HG02943 (cell line): ENCODE data around the gene POLRMT.

ENCODE experiments used
- ATAC-seq: cut with Tn5 transposase; IDR thresholded peaks from one replicate; pipeline ENCODE4 v1.9.1; 2021; ENCODE audit warnings: mild to moderate bottlenecking, low read depth, moderate library complexity; ENCODE audit not compliant: unreplicated experiment

Gene POLRMT

DNA sequence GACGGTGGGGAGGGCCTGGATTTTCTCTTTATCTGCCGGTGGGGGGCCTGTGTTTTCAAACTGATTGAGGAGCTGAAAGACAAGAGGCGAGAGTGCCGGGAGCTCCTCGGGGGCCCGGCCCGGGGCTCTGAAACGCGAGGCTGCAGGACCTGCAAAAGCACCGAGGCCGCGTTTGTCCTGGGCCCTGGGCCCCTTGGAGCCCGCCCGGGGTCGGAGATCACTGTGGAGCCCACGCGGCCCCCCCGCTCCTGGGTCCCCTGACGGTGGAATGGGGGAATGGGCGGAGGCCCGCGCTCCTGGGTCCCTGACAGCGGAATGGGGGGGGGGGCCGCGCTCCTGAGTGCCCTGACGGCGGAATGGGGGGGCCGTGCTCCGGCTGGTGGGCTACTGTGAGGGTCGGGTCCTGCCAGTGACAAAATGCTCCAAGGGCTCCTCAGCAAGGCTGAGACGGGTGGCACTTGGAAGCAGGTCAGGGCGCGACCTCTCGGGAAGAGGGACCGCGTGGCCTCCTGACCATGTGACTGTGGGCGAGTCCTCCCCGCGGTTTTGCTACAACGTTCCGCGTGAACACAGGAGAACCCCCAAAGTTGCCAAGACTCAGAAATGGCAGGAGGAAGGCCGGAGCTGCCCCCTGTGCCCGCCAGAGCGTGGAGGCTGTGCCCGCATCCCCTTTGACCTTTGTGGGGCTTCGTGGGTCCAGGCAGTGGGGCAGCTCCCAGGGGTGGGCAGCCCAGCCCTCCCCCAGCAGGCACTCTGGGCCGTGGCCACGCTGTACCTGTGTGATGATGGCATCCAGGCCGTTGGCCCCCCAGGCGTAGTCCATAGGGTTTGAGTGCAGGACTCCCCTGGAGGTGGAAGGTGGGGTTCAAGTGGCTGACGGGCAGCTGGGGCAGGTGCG, 15.8 kb upstream of the POLRMT start:
- ATAC-seq = no peak

DNA sequence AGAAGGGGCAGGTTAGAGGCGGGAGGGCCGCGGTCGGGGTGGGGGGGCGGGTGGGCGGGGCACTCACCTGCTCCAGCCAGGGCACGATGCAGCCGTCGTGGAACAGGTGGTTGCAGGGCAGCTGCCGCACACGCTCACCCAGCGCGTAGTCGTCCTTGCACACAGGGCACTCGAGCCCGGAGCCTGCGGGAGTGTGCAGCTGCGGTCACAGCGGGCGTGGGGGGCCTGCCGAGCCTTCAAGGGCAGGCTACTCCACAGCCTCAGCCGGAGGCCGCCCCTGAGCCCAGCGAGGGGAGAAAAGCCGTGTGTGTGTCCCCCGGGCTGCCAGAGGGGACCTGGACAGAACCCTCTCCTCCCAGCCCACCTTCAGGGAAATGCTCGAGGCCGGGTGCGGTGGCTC, 15.0 kb upstream of the POLRMT start:
- ATAC-seq = no peak

DNA sequence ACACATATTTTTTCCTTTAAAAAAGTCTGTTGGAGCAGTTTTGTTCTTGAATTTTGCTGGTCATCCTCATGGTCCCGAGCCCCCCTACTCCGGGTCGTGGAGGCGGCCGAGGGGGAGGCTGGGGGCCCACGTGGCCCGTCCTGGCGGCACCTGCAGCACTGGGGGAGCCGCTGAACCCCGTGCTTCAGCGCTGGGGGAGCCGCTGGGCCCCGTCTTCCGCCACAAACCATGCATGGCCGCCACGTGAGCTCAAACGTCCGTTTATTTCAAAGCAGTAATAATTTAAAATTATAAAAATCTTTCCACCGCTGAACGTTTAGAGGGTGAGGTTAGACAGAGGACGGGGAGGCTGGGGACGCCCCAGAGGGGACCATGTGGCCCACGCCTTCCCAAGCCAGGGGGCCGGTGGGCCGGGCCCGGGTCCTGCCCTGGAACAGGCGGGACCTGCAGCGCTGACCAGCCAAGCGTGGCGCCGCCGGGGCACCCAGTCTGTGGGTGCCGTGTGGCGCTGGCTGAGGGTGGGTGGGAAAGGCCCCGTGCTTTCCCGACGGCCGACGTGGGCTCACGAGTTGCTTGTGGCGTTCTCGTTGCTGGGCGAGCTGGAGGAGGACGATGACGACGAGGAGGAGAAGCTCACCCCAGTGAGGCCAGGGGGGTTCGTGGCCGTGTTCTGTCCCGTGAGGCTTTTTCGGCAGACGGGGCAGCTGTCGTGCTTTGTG, 14.4 kb upstream of the POLRMT start:
- ATAC-seq = no peak

DNA sequence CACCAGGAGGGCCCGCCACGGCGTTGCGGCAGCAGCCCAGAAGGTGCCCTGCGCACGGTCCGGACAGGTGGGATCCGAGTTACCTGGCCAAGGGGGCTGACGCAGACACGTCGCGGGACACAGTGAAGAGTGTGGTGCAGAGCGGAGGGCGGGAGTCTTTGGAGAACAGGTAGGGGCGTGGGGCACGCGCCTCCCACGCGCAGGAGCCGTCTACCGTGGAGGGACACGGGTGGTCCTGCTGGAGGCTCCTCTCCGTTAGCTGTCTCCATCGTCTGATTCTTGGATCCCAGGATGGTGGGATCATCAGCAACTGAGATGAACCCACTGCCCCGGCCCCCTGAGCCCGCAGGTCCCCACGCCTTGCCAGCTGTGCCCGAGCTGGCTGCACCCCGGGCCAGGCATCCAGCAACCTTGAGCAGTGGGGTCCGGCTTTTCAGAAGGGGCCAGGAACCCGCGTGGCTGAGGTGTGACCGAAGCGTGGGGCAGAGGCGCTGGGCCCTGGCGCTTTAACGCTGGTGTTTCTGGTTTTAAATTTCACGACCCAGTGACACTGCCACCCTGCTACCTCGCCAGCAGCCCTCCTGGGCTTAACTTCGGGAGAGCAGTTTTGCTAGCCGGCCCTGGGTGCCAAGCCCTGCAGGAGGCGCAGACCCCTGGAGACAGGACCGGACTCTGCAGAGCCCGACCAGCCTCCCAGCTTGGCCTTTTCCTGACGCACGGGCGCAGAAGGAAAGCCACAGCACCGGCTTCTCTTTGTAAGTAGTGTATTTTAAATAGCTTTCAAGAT, 13.6 kb upstream of the POLRMT start:
- ATAC-seq = no peak

DNA sequence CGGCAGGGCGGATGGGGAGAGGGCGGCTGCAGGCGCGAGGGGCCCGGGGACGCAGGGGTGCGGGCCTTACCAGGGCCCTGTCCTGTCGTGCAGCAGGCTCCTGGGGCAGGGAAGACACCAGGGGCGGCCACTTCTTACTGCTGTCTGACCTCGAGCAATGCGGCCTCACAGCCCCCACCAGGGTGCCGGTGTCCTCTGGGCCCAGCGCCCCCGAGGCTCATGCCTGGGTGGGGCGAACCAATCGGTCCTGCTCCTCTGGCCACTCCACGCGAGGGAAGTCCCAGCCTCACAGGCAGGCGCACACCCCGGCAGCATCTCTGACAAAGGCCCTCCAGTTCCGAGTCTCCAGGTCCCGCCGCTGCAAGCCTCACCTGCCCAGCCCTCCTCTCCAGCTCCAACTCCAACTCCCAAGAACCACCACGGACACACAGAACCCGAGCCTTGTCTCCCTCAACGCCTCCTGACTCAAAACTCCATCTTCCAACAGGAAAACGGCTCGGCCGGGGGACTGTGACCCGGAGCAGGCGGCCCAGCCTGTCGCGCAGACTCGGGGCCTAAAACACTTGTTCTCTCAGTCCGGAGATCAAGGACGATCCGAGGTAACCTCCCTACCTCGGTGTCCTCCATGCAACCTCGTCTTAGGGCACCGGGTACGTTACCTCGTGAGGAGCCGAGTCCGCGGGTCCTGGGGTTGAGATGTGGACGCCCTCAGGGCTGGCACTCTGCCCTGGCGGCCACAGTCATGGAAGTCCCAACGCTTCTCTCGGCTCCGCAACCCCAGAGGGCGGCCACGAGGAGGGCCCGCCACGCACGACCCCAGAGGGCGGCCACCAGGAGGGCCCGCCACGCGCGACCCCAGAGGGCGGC, 12.8 kb upstream of the POLRMT start:
- ATAC-seq = no peak

DNA sequence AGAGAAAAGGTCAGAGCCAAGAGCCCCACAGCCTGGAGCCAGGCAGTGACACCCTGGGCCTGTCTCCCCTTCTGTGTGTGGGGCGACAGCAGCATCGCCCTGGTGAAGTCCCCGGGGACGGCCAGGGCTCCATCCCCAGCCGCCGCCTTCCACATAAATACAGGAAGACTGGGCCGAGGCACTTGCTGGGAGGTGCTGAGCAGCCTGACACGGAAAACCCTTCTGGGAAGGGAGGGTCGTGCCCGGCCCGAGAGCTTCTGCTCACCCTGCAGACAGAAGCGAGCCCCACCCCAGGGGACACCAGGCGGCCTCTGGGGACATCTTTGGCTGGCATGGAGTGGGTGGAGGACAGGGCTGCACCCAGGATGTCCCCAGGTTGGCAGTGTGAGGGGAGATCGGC, 11.5 kb upstream of the POLRMT start:
- no peak for ATAC-seq

DNA sequence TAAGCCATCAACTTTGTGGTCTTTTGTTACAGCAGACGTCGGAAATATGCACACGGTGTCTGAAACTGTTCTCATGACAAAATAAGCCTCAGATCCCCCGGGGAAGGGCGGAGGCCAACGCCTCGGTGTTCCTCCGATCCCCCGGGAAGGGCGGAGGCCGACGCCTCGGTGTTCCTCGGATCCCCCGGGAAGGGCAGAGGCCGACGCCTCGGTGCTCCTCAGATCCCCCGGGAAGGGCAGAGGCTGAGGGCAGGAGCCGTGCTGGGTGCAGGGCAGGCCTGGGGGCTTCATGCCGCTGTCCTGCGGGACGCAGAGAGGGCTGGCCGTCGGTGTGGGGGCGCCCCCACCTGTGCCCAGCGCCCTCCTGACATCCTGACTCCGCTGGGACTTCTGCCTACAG, 11.0 kb upstream of the POLRMT start:
- no peak for ATAC-seq

DNA sequence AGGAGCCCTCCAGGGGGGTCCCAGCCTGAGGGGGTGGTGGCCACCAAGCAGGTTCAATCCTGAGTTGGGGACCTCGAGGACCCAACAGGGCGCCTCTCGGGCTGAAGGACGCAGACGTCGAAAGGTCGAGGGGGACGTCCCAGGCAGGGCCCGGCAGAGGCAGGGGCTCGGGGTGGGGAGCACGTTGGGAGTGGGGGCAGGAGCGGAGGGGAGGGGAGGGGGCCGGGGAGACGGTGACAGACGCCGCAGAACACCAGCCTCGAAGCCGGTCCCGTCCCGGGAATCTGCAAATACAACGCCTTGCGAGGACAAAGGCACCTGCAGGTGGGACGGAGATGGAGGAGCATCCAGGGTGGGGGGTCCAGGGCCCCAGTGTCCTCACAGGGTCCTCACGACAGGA, 10.4 kb upstream of the POLRMT start:
- no peak for ATAC-seq

DNA sequence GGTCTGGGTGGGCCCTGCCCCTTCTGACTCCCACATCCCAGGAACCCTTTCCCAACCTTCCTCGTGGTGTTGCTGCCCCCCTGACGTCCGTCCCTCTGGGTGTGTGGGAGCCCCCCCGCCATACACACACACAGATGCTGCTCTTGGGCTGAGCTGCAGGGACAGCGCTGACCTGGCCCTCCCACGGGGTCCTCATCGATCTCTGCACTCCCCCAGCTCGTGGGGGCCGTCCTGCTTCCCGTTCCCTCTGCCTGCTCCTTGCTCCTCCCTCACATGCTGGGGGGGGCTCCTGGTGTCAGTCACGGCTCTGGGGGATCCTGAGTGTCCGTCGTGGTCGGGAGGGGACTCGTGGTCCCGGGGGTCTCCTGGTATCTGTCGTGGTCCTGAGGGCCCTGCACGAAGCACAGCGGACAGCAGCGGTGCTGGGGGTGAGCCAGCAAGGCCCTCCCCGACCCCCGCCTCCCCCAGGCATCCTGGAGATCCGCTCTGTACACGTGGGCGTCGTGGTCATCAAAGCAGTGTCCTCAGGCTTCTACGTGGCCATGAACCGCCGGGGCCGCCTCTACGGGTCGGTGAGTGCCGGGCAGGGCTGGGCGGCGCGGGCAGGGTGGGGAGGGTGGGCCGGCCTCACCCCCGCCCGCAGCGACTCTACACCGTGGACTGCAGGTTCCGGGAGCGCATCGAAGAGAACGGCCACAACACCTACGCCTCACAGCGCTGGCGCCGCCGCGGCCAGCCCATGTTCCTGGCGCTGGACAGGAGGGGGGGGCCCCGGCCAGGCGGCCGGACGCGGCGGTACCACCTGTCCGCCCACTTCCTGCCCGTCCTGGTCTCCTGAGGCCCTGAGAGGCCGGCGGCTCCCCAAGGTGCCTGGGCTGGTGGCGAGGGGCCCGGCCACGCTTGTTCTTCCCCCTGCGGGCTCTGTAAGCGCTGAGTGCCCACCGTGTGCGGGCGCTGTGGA, 9.7 kb upstream of the POLRMT start:
- ATAC-seq = no peak

DNA sequence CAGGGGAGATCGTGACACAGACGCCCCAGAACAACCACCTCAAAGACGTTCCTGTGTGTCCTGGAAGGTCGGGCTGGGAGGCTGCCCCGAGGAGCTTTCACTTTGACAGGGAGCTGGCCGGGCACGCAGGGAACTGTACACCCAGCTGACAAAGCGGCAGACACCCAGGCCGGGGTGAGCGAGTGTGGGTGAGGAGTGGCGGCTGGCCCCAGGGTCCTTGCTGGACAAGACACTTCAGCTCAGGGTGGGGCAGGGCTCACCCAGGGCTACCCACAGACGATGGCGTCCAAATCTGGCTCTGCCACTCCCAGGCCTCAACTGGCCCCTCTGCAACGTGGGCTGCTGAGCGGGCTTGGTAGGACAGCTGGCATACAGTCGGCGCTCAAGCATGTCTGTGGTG, 8.4 kb upstream of the POLRMT start:
- ATAC-seq = no peak

DNA sequence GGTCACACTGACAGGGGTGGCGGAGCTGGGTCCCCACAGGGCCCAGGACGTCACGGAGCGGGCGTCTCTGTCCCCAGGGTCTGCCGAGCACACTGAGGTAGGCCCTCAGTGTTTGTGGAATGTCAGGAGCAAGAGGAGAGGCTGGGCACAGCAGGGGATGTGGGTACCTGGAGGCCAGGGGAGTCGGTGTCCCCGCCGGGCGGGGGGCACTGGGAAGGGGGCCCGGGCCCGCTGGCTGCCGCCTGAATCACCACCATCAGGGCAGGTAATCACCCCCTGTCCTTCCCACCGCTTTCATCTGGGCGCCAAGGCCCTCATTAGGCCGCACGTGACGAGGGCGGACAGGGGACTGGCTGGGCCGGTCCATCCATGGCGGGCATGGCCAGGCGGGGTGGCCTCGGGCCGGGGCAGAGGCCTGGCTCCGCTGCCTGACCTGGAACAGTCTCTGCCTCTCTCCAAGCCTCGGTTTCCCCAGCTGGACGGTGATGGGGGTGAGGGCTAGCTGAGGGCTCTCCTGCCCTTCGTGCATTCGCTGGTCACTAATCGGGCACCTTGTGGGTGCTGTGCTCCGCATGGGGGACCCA, 7.4 kb upstream of the POLRMT start:
- ATAC-seq = no peak

DNA sequence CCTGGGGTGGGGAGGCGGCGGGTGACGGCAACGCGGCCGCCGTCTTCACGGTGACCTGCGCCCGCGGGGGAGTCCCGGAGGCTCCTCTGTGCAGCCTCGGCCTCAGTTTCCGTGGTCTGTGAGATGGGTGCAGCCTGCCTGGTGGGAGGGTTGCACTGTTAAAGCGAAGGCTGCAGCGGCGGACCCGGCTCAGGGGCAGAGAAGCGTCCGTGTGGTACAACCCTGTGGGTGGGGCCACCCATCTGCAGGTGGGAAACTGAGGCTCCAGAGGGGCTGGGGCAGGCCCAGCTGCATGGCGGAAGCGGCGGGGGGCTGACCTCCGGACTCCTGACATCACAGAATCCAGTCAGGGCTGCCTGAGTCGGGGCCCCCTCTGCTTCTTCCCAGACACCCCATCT, 6.8 kb upstream of the POLRMT start:
- ATAC-seq = peak; percentile 26

DNA sequence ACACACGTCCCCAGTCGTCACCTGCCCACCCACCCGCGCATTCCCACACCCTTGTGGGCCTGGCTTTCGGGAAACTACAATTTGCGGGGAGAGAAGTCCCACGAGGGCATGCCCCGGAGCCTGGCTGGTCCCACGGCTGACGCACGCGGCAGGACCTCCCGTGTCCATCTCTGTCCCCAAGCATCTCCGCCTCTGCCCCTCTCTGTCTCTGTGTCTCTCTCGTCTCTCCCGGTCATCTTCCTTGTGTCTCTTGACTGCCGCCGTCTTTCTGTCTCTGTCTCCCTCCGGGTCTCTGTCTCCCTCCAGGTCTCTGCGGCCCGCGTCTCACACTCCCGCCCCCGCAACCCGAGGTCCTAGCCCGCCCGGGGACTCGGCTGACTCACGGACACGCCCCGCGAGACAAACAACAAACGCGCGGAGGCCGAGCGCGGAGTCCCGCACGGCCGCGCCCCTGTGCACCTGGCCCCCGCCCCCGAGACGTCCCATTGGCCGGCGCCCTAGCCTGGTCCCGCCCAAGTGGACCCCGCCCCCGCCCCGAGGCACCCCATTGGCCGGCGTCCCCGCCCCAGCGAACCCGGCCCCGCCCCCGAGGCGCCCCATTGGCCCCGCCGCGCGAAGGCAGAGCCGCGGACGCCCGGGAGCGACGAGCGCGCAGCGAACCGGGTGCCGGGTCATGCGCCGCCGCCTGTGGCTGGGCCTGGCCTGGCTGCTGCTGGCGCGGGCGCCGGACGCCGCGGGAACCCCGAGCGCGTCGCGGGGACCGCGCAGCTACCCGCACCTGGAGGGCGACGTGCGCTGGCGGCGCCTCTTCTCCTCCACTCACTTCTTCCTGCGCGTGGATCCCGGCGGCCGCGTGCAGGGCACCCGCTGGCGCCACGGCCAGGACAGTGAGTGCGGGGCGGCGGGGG, 6.2 kb upstream of the POLRMT start, which contains the start of gene FGF22:
Gene FGF22 (plus strand): TSS at position 627 of the 908 bp plus-strand sequence. CDS start 47 bp downstream, at position 674.
- peak; percentile 61 for ATAC-seq

DNA sequence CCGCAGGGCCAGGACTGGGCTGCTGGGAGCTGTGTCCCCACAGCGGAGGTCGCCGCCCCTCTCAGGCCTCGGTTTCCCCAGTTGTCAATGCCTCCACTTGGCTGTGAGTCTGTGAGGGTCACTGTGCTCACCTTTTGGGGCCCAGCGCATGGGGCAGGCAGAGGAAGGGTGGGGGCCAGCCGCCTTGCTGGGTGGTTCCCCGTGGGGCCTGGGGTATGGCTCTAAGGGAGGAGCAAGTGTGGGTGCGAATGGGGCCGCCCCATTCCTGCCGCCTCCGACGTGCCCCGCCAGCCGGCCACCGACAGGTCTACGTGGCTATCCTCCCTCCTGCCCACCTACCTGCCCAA, 5.5 kb upstream of the POLRMT start:
- no peak for ATAC-seq

DNA sequence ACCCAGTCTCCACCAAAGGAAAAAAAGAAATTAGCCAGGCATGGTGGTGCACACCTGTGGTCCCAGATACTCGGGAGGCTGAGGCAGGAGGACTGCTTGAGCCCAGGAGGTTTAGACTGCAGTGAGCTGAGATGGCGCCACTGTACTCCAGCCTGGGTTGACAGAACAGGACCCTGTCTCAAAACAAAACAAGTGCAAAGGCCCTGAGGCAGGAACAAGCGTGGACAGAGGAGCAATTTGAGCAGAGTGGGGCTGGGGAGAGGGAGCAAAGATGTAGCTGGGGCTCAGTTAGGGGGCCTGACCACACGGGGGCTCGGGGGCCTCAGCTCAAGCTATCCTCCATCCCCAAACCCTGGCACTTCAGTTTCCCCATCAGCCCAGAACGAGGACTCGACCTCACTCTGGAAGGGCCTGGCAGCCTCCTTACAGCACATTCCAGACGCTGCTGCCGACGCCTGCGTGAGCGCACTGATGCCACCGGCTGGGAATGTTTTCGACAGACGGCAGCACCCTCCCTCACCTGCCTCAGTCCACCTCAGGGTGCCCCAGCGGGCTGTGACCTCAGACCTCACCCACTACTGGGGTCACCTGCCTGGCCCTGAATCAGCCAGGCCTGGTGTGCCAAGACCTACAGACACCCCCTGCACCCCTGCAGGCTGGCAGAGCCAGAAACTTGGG, 1.8 kb upstream of the POLRMT start:
- no peak for ATAC-seq

DNA sequence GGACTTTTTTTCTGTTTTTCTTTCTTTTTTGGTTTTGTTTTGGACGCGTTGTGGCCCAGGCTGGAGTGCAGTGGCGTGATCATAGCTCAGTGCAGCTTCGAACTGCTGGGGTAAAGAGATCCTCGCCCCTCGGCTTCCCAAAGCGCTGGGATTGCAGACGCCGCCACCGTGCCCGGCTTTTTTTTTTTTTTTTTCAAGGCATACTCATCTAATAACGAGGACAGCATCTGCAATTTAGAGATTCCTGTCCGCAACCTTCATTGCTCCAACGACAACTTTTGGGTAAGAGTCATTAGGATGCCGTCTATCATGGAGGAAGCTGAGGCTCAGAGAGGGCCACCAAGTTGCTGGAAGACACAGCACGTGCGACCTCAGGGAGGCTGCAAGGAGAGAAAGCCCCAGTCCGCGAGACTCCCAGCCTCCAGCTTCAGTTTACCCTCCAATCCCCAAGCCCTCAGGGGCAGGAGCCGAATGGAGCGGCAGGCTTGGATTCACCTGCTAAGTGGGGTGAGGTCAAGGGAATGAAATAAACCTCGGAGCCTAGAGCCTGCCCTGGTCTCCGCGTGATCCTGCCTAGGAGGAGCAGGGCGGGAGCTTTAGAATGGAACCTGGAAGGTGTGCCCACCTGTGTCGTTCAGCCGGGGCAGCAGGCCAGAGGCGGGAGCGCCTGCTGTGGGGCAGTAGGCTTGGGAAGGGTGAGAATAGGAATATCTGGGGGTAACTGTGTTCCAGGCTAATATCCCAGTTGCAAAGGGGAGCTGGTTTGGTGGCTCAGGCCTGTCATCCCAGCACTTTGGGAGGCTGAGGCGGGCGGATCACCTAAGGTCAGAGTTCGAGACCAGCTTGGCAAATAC, 676 bp upstream of the POLRMT start:
- ATAC-seq = no peak
